22Rv1 (cell line): Measurements from ENCODE around the gene WFS1.

Source experiments
- H3K27ac ChIP-seq: fragments of 450-650 bp; 2 replicates; pipeline ENCODE4 v1.5.1; 2017
- CTCF ChIP-seq: fragments of 450-650 bp; IDR thresholded peaks from 2 replicates; pipeline ENCODE4 v1.5.1; 2017; ENCODE audit warnings: mild to moderate bottlenecking
- ZFX ChIP-seq: fragments of 450-650 bp; IDR thresholded peaks from 2 replicates; pipeline ENCODE4 v1.6.1; 2017; ENCODE audit warnings: antibody characterized with exemption, borderline replicate concordance

The WFS1 gene

GRCh38 chr4:6333301-6334202, 63.9 kb downstream of the WFS1 start:
- TF ChIP-seq CTCF (peak; percentile 76), ZFX (no peak)
- no peak overlapping the region for H3K27ac ChIP-seq

GRCh38 chr4:6334203-6334887, 64.7 kb downstream of the WFS1 start:
- TF ChIP-seq CTCF (peak; percentile 37), ZFX (no peak)
- no peak overlapping the region for H3K27ac ChIP-seq

GRCh38 chr4:6335040-6335590, 65.5 kb downstream of the WFS1 start:
- no peak for TF ChIP-seq ZFX
- TF ChIP-seq CTCF = no peak
- H3K27ac ChIP-seq = no peak overlapping the region

- no peak overlapping the region for H3K27ac ChIP-seq
- TF ChIP-seq CTCF (no peak), ZFX (no peak)
Observed at GRCh38 chr4:6336166-6336565, 66.5 kb downstream of the WFS1 start.

GRCh38 chr4:6337331-6337935, 67.8 kb downstream of the WFS1 start:
- no peak overlapping the region for H3K27ac ChIP-seq
- no peak for TF ChIP-seq ZFX
- no peak for TF ChIP-seq CTCF

- H3K27ac ChIP-seq = no peak overlapping the region
- no peak for TF ChIP-seq ZFX
- TF ChIP-seq CTCF = no peak
Observed at GRCh38 chr4:6338175-6338950, 68.7 kb downstream of the WFS1 start.
